DOHH2 (cell line): Measurements from ENCODE around the gene PROX2.

Experiments used
- H3F3A ChIP-seq: fragments of 200-600 bp; sonication (generic), shearing (Covaris generic); 2 replicates; pipeline ENCODE4 v1.6.0; 2016; ENCODE audit warnings: antibody characterized with exemption, mild to moderate bottlenecking; ENCODE audit not compliant: control insufficient read depth, insufficient read depth
- H3K27ac ChIP-seq: fragments of 200-600 bp; sonication (generic); 2 replicates; pipeline ENCODE4 v1.5.1; 2014; ENCODE audit warnings: low read depth, mild to moderate bottlenecking, low read length, moderate library complexity
- H3K27me3 ChIP-seq: fragments of 200-600 bp; sonication (generic); 2 replicates; pipeline ENCODE4 v1.6.1; 2014; ENCODE audit warnings: mild to moderate bottlenecking, low read length, mixed read lengths; ENCODE audit not compliant: control insufficient read depth
- H3K36me3 ChIP-seq: fragments of 200-600 bp; sonication (generic); 2 replicates; pipeline ENCODE4 v1.6.1; 2014; ENCODE audit warnings: mild to moderate bottlenecking, low read length, moderate library complexity, mixed read lengths; ENCODE audit not compliant: control insufficient read depth
- H3K4me1 ChIP-seq: fragments of 200-600 bp; sonication (generic); 2 replicates; pipeline ENCODE4 v1.6.1; 2014; ENCODE audit warnings: mild to moderate bottlenecking, low read length, mixed read lengths; ENCODE audit not compliant: control insufficient read depth
- H3K4me2 ChIP-seq: fragments of 200-600 bp; sonication (generic); 2 replicates; pipeline ENCODE4 v1.6.0; 2014; ENCODE audit warnings: mild to moderate bottlenecking, low read length, moderate library complexity
- H3K4me3 ChIP-seq: fragments of 200-600 bp; sonication (generic); 2 replicates; pipeline ENCODE4 v1.5.1; 2014; ENCODE audit warnings: mild to moderate bottlenecking, low read length, mixed read lengths
- H3K79me2 ChIP-seq: fragments of 200-600 bp; sonication (generic); 2 replicates; pipeline ENCODE4 v1.6.1; 2014; ENCODE audit warnings: mild to moderate bottlenecking, low read length, mixed read lengths; ENCODE audit not compliant: control insufficient read depth
- H3K9me2 ChIP-seq: fragments of 200-600 bp; sonication (generic); replicated peaks from 2 replicates; pipeline ENCODE4 v1.6.1; 2014; ENCODE audit warnings: mild to moderate bottlenecking, low read length, mixed read lengths; ENCODE audit not compliant: control insufficient read depth
- H3K9me3 ChIP-seq: fragments of 200-600 bp; sonication (generic); 2 replicates; pipeline ENCODE4 v1.6.1; 2014; ENCODE audit warnings: antibody characterized with exemption, low read length, mixed read lengths; ENCODE audit not compliant: control insufficient read depth, insufficient read depth
- H4K20me1 ChIP-seq: fragments of 200-600 bp; sonication (generic); 2 replicates; pipeline ENCODE4 v1.6.0; 2014; ENCODE audit warnings: low read depth, mild to moderate bottlenecking, antibody characterized with exemption, low read length, moderate library complexity; ENCODE audit not compliant: control insufficient read depth, insufficient read depth
- CTCF ChIP-seq: fragments of 200-600 bp; sonication (generic); IDR thresholded peaks from one replicate; pipeline ENCODE4 v1.5.1; 2014; ENCODE audit warnings: antibody characterized with exemption, mild to moderate bottlenecking, low read depth, low read length; ENCODE audit not compliant: poor library complexity, severe bottlenecking
- EZH2phosphoT487 ChIP-seq: fragments of 200-600 bp; sonication (generic); IDR thresholded peaks from 2 replicates; pipeline ENCODE4 v1.6.1; 2017; ENCODE audit warnings: borderline replicate concordance, mild to moderate bottlenecking, antibody characterized with exemption, low read length, moderate library complexity, mixed read lengths

The PROX2 gene

GRCh38 chr14:74906925-74907521, 31.1 kb upstream of the PROX2 start:
- Histone ChIP-seq H3K9me3 (no peaks in the 10 kb centered on the region), H3K27me3 (no peaks in the 10 kb centered on the region), H3K9me2 (no peaks in the 10 kb centered on the region), H4K20me1 (peaks cover 3% of the 10 kb centered on the region; the same call in 1 of the 2 replicates), H3K79me2 (no peaks in the 10 kb centered on the region), H3F3A (peaks cover 20% of the 10 kb centered on the region), H3K4me1 (peaks cover 23% of the 10 kb centered on the region), H3K27ac (no peak overlapping the region), H3K36me3 (peaks cover 44% of the 10 kb centered on the region), H3K4me3 (no peak overlapping the region), H3K4me2 (no peak overlapping the region)
- peak; percentile 53 for TF ChIP-seq CTCF
- no peak for TF ChIP-seq EZH2phosphoT487

GRCh38 chr14:74905595-74906142, 29.7 kb upstream of the PROX2 start:
- Histone ChIP-seq H3K4me3 (no peak overlapping the region), H3K79me2 (no peaks in the 10 kb centered on the region), H3K4me2 (no peak overlapping the region), H4K20me1 (peaks cover 3% of the 10 kb centered on the region; the same call in 1 of the 2 replicates), H3K9me3 (no peaks in the 10 kb centered on the region), H3K27me3 (no peaks in the 10 kb centered on the region), H3K36me3 (peaks cover 57% of the 10 kb centered on the region), H3K4me1 (peaks cover 33% of the 10 kb centered on the region), H3K27ac (no peak overlapping the region), H3F3A (peaks cover 24% of the 10 kb centered on the region), H3K9me2 (no peaks in the 10 kb centered on the region)
- TF ChIP-seq CTCF (peak; percentile 99), EZH2phosphoT487 (no peak)

- peaks cover 29% of the 10 kb centered on the region for H3K4me1 ChIP-seq
- H3K9me3 ChIP-seq = no peaks in the 10 kb centered on the region
- no peak overlapping the region for H3K27ac ChIP-seq
- no peaks in the 10 kb centered on the region for H3K9me2 ChIP-seq
- H3K27me3 ChIP-seq = no peaks in the 10 kb centered on the region
- no peak for TF ChIP-seq CTCF
- TF ChIP-seq EZH2phosphoT487 = no peak
- peaks cover 3% of the 10 kb centered on the region; the same call in 1 of the 2 replicates for H4K20me1 ChIP-seq
- H3K36me3 ChIP-seq = peaks cover 65% of the 10 kb centered on the region
- no peak overlapping the region for H3K4me3 ChIP-seq
- H3K4me2 ChIP-seq = no peak overlapping the region
- peaks cover 24% of the 10 kb centered on the region for H3F3A ChIP-seq
- no peaks in the 10 kb centered on the region for H3K79me2 ChIP-seq
These were observed 28.9 kb upstream of the PROX2 start for GRCh38 chr14:74904635-74905503.
